ENCODE data around the gene CRYM.

GRCh38 chr16:21272253-21272652, 5.8 kb downstream of the CRYM start:
- TF ChIP-seq CTCF (conservative IDR thresholded peaks at IDR 0.05), result no peak
- TF ChIP-seq EZH2 (IDR thresholded peaks at IDR 0.05; ENCODE audit: low read depth), result no peak

Measured in PC-9 (cell line).